Stimulated activated naive B cell treated with anti-CD40 and anti-IgM and Interleukin-4, amounts not matched to agents 10 μg/mL and 1 μg/mL and 100 μg/mL, for 72 hours (primary cell): ENCODE measurements around the gene PTPN21.
A peak's percentile ranks its signal among the peaks of the same experiment; 100 is the strongest.

Experiments
- ATAC-seq, 2 donors: fragments of 150-1000 bp; cut with Tn5 transposase; replicated peaks; 2 replicates each; pipeline ENCODE4 v1.10.0; 2021; ENCODE audit warnings: moderate library complexity in 1 of 2
- DNase-seq: peaks from one replicate; pipeline ENCODE4 v3.0.0; 2021
- H3K27ac Mint-ChIP-seq: one replicate; pipeline ENCODE4 v1.8.0; 2022; ENCODE audit warnings: mild to moderate bottlenecking, mixed read lengths
- H3K27me3 Mint-ChIP-seq, 2 donors: one replicate each; pipeline ENCODE4 v1.8.0; 2022; ENCODE audit warnings: mixed read lengths in 2 of 2
- H3K36me3 Mint-ChIP-seq, 2 donors: one replicate each; pipeline ENCODE4 v1.8.0; 2022; ENCODE audit warnings: mixed read lengths in 2 of 2, mild to moderate bottlenecking in 1 of 2
- H3K4me1 Mint-ChIP-seq, 2 donors: one replicate each; pipeline ENCODE4 v1.8.0; 2022; ENCODE audit warnings: mixed read lengths in 2 of 2, mild to moderate bottlenecking in 1 of 2
- H3K4me3 Mint-ChIP-seq, 2 donors: one replicate each; pipeline ENCODE4 v1.8.0; 2022; ENCODE audit warnings: mild to moderate bottlenecking in 2 of 2, mixed read lengths in 2 of 2, moderate library complexity in 1 of 2
- H3K9me3 Mint-ChIP-seq, 2 donors: one replicate each; pipeline ENCODE4 v1.8.0; 2022; ENCODE audit warnings: mixed read lengths in 2 of 2, mild to moderate bottlenecking in 1 of 2

PTPN21 gene

DNA sequence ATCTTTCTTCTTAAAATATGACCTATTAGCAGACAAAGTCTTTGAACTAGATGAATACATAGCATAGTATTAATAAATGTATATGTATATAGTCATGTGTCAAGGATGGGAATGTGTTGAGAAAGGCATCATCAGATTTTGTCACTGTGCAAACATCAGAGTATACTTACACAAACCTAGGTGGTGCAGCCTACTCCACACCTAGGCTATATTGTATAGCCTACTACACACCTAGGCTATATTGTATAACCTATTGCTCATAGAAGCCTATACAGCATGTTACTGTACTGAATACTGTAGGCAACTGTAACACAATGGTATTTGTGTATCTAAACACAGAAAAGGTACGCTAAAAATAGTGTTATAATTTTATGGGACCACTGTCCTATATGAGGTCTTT, 47.6 kb downstream of the PTPN21 start:
- Mint-ChIP-seq H3K4me1 (no peaks in the 10 kb centered on the region), H3K36me3 (no peaks in the 10 kb centered on the region), H3K9me3 (no peaks in the 10 kb centered on the region), H3K4me3 (no peak overlapping the region), H3K27ac (no peak overlapping the region), H3K27me3 (peaks cover 4 to 10% of the 10 kb centered on the region in 2 donors)
- ATAC-seq (no peak), DNase-seq (no peak)

DNA sequence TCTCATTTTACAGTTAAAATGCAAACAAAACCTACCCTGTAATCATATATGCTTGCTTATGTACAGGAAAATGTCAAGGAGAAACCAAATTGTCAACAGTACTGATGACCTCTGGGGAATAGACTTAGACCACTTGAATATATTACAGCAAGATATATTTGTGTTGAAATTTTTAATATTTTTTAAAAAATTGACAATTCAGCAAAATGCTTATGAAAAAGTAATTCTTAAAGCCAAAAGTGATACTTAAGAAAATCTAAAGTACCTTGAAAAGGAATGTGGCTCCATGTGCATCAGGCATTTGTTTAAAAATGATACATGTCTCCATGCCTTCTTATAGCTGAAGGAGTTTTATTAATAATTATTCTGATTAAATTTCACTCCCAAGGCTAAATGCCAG, 49.2 kb downstream of the PTPN21 start:
- peaks cover 4 to 10% of the 10 kb centered on the region in 2 donors for H3K27me3 Mint-ChIP-seq
- no peaks in the 10 kb centered on the region for H3K9me3 Mint-ChIP-seq
- no peaks in the 10 kb centered on the region for H3K36me3 Mint-ChIP-seq

DNA sequence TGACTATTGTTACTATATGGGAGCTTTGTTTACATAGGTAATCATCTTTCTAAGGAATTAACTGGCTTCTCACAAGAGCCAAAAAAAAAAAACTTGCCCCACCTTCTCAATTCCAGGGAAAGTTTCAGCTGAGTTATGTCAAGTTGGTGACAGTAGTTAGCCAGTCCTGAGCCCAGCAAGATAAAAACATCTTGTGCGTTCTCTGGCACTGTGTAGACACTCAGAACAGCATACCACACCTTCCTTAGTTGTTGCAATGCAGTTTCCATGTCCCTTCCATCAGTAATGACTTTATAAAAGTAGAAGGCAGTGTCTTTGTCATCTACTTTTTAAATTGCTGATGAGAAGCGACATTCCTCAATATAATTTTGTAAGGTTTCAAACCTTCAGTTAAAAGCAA, 50.2 kb downstream of the PTPN21 start:
- Mint-ChIP-seq H3K4me3 (no peak overlapping the region), H3K27ac (no peak overlapping the region), H3K36me3 (no peaks in the 10 kb centered on the region), H3K27me3 (peaks cover 4 to 9% of the 10 kb centered on the region in 2 donors), H3K9me3 (no peaks in the 10 kb centered on the region), H3K4me1 (no peaks in the 10 kb centered on the region)
- ATAC-seq (no peak), DNase-seq (no peak)

More for the DNA sequence above, 49.2 kb downstream of the PTPN21 start:
- DNase-seq, result no peak
- no peak overlapping the region for H3K27ac Mint-ChIP-seq
- H3K4me1 Mint-ChIP-seq, result no peaks in the 10 kb centered on the region
- no peak overlapping the region for H3K4me3 Mint-ChIP-seq
- ATAC-seq, result no peak

DNA sequence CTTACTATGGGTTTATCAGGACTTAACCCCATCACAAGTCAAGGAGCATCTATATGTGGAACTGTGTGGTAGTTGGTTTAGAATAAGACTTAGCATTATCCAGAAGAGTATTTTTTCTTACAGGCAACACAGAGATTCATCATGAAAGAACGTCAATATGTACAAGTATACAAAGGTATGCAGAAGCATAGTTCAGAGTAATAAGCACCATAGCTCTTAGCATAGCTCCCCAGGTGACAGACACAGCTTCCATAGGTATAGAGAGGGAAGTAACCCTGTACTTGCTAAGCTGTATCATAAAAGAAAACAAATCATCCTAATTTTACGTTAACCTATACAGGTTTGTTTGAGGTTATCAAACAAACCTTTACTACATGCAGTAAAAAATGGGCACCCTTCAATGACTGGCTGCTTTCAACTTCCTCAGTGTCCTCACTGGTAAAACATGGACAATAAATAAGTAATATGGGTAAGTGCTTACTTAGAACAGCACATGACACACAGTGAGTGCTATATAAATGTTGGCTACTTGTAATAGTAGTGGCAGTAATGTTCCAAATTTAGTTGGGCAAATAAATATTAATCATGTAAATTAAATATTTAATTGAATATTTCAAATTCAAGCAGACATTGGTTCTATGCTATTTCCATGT, 50.9 kb downstream of the PTPN21 start:
- H3K4me3 Mint-ChIP-seq, result no peak overlapping the region

DNA sequence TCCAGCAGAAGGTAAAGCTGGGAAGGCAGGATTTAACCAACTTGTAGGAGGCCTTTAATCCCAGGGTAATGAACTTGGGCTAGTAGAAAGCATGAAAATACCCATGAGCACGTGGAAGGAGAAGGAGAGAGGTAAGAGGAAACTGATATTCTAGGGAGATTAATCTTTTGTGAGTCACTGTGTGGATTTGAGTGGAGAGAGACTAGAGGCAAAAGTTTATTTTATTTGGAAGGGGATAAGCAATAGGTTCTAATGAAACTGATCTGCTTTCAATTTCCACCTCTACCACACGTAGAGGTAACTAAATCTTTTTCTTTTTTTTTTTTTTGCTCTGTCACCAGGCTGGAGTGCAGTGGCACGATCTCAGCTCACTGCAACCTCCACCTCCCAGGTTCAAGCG, 52.1 kb downstream of the PTPN21 start:
- no peaks in the 10 kb centered on the region for H3K4me1 Mint-ChIP-seq
- ATAC-seq (no peak), DNase-seq (no peak)
- H3K27me3 Mint-ChIP-seq, result peaks cover 9 to 13% of the 10 kb centered on the region in 2 donors
- H3K36me3 Mint-ChIP-seq, result no peaks in the 10 kb centered on the region
- H3K4me3 Mint-ChIP-seq, result no peak overlapping the region
- H3K9me3 Mint-ChIP-seq, result no peaks in the 10 kb centered on the region
- H3K27ac Mint-ChIP-seq, result no peak overlapping the region

More for the DNA sequence above, 50.9 kb downstream of the PTPN21 start:
- Mint-ChIP-seq H3K4me1 (no peaks in the 10 kb centered on the region), H3K27ac (no peak overlapping the region), H3K9me3 (no peaks in the 10 kb centered on the region), H3K27me3 (peaks cover 8 to 13% of the 10 kb centered on the region in 2 donors), H3K36me3 (no peaks in the 10 kb centered on the region)
- ATAC-seq (no peak), DNase-seq (no peak)

DNA sequence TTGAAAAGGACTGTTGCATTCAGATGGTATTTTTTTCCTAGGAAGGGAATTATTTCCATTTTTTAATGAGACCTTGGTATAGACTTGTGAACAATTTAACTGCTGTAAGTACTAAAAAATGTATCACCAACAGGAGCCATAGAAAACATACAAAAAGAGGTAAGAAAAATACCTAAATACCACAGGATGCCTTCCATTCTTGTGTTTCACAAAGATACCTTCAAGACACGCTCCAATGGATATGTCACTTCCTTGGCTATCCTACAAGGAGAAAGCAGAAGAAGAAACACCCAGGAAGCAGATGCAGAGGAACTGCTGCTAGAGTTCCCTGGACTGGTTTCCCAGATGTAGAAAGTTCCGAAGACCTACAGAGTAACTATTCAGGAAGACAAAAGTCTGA, 54.2 kb downstream of the PTPN21 start:
- Mint-ChIP-seq H3K4me1 (no peaks in the 10 kb centered on the region), H3K9me3 (no peaks in the 10 kb centered on the region), H3K27me3 (peaks cover 9 to 13% of the 10 kb centered on the region in 2 donors), H3K36me3 (no peaks in the 10 kb centered on the region), H3K4me3 (no peak overlapping the region), H3K27ac (no peak overlapping the region)
- DNase-seq, result no peak
- no peak for ATAC-seq

DNA sequence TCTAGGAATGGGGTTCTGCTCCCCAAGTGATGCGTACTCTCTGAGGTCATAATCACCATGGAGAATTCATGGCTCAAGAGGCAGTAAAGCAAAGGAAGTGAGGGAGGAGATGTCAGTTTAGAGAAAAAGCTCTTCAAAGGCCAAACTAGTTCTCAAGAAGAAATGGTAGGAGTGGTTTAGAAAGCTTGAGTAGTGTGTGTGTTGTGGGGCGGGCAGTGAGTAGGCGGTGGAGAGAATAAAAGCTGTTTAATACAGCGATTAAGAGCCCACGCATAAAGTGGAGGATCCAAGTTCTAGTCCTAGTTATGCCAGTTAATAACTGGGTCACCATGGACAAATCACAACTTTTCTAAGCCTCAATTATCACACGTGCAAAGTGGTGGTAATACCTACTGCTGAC, 55.6 kb downstream of the PTPN21 start:
- DNase-seq, result no peak
- H3K4me3 Mint-ChIP-seq, result no peak overlapping the region
- ATAC-seq, result no peak

DNA sequence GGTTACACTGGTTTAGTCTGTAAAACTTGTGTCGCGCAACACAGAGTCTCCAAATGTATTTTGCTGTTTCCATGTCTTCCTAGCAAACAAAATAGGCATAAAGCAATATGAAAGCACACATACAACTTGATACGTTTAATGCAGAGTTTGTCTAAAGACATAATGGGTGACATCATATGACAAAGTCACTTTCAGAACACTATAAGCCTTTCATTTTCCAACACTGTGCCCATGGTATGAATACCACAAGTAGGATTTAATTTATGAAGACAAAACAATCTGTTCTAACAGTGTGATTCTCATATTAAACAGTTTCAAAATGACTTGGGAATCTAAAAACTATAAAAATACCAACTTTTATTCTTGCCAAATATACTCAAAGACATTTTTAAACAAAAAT, 58.4 kb downstream of the PTPN21 start:
- no peaks in the 10 kb centered on the region for H3K9me3 Mint-ChIP-seq
- ATAC-seq, result no peak
- DNase-seq, result no peak
- H3K4me1 Mint-ChIP-seq, result peaks cover 3 to 10% of the 10 kb centered on the region in 2 donors
- H3K36me3 Mint-ChIP-seq, result no peaks in the 10 kb centered on the region
- peaks cover 4 to 17% of the 10 kb centered on the region in 2 donors for H3K27me3 Mint-ChIP-seq
- no peak overlapping the region for H3K27ac Mint-ChIP-seq
- H3K4me3 Mint-ChIP-seq, result no peak overlapping the region

More for the DNA sequence above, 55.6 kb downstream of the PTPN21 start:
- Mint-ChIP-seq H3K36me3 (no peaks in the 10 kb centered on the region), H3K27ac (no peak overlapping the region), H3K4me1 (no peaks in the 10 kb centered on the region), H3K27me3 (peaks cover 5 to 19% of the 10 kb centered on the region in 2 donors), H3K9me3 (no peaks in the 10 kb centered on the region)

DNA sequence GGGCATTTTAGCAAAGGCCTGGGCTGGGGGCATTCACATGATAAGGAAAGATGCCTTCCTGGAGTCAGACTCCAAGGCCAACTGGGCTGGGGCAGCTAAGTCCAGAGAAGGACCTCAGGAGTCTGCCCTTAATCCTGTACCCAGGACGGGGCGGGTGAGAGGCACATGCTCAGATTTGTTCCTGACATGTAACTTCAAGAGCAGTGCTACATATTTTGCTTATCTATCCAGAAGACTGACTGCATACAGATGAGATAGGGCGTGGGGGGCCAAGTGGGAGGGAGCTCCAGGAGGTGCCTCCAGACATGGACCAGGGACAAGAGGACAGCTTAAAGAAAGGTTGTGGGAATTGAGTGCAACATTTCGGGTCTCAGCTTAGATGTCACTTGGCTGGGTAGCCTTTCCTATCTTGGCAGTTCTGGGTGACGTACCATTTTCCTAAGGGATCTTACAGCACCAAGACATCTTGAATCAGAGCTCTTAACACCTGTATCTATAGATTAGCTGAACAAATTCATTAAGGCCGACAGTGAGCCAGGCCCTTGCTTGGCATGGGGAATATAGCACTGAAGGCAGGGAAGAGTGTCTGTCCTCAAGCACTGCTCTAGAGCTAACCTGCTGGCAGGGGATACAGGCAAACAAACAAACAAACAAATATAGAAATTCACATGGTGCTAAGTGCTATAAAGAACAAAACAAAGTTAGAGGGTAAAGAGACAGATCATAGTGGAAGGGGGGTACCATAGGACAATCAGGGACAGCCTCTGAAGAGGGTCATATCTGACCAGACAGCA, 61.2 kb downstream of the PTPN21 start:
- H3K4me1 Mint-ChIP-seq, result peaks cover 3 to 10% of the 10 kb centered on the region in 2 donors
- H3K27me3 Mint-ChIP-seq, result peaks cover 0 to 13% of the 10 kb centered on the region in 2 donors
- H3K9me3 Mint-ChIP-seq, result no peaks in the 10 kb centered on the region
- H3K36me3 Mint-ChIP-seq, result no peaks in the 10 kb centered on the region
- no peak for DNase-seq
- ATAC-seq, result no peak
- H3K27ac Mint-ChIP-seq, result no peak overlapping the region
- H3K4me3 Mint-ChIP-seq, result no peak overlapping the region

DNA sequence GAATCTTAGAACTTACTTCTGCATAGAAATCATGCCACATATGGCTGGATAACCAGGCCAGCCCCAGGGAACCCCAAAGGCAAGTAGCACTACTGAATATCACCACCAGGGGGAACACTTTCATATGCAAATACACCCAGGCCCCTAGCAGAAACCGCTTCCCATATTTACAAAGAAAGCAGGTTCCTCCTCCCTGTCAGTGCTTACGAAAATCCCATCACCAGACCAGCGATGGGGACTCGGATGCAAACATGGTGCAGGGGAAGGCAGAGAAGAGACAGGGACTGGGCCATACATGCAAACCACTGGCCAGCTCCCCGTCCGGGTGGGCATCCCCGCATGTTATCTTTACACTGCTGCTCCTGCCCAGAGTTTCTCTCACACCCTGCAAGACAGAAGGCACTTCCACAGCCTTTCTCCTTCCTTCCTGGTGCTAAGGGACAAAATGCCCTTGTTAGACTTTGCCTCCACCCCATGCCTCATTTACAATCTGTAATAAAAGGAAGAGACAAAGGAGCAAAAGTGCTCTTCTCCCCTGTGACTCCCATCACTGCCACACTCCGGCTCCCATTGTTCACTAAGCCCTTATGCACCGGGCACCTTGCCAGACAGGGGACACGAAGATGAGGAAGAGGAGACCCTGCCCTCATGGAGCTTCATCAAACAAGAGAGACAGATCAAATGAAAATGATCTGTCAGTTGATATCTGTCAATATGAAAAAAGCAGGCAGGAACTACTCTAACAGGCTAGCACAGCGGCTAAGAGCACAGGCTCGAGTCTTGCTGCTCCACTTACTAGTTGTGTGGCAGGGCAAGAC, 62.3 kb downstream of the PTPN21 start:
- ATAC-seq (peak; percentile 89 to 96), DNase-seq (peak; percentile 56)
- Mint-ChIP-seq H3K27ac (no peak overlapping the region), H3K9me3 (no peaks in the 10 kb centered on the region), H3K4me1 (peaks cover 3 to 10% of the 10 kb centered on the region in 2 donors), H3K27me3 (peaks cover 0 to 13% of the 10 kb centered on the region in 2 donors), H3K36me3 (no peaks in the 10 kb centered on the region), H3K4me3 (no peak overlapping the region)

DNA sequence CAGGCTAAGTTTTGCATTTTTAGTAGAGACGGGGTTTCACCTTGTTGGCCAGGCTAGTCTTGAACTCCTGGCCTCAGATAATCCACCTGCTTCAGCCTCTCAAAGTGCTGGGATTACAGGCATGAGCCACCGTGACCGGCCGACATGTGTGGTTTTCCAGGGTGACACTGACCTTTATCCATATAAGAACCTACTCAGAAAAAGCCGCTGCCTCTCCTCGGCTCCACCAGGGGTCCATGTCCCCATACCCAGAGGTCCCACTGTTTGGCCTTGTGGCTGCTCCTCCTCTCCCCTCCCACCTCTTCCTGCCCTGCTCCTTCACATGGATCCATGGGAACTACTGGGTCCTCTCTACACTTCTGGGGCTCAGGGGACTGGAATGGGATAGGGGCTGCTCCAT, 64.6 kb downstream of the PTPN21 start:
- no peak overlapping the region for H3K4me3 Mint-ChIP-seq
- H3K9me3 Mint-ChIP-seq, result no peaks in the 10 kb centered on the region
- ATAC-seq (no peak), DNase-seq (no peak)
- no peaks in the 10 kb centered on the region for H3K36me3 Mint-ChIP-seq
- peaks cover 3 to 10% of the 10 kb centered on the region in 2 donors for H3K4me1 Mint-ChIP-seq
- no peak overlapping the region for H3K27ac Mint-ChIP-seq
- H3K27me3 Mint-ChIP-seq, result peaks cover 0 to 8% of the 10 kb centered on the region in 2 donors

DNA sequence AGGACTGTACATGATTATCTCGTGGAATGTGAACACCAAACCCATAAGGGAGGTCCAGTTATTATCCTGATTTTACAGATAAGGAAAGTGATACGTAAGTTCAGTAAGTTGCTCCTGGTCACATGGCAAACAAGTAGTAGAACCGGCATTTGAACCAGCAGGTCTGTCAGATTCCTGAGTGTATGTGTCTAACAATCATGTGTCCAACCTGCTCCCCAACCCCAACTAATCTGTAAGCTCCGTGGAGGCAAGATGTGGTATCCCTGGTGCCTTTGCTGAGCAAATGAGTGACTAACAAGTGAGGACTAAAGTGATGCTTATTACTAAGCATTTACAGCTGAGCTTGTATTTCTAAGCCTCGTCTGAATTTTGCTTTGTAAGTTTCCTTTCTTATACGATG, 65.9 kb downstream of the PTPN21 start:
- H3K27me3 Mint-ChIP-seq, result peaks cover 0 to 4% of the 10 kb centered on the region in 2 donors
- peaks cover 3 to 10% of the 10 kb centered on the region in 2 donors for H3K4me1 Mint-ChIP-seq
- no peaks in the 10 kb centered on the region for H3K36me3 Mint-ChIP-seq
- H3K4me3 Mint-ChIP-seq, result no peak overlapping the region
- ATAC-seq (no peak), DNase-seq (no peak)
- no peak overlapping the region for H3K27ac Mint-ChIP-seq
- no peaks in the 10 kb centered on the region for H3K9me3 Mint-ChIP-seq

DNA sequence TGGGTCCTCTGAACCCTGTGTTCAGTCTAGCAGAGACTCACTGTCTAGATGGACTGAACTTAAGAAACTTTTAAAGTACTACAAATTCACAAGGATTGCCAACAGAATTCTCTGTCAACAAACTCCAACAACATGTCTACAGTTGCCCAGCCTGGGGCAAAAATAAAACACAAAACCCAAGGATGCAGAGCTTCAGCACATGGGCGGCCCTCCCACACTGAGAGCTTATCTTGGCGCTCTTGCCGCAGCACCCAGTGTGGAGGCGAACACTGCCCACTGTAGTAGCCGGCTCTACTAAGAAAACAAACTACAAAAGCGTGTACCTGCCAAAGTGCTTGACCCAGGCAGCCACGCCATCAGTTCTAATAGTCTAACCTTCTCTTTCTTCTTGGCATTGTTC, 66.7 kb downstream of the PTPN21 start:
- peaks cover 0 to 6% of the 10 kb centered on the region in 2 donors for H3K27me3 Mint-ChIP-seq
- H3K4me3 Mint-ChIP-seq, result no peak overlapping the region
- no peaks in the 10 kb centered on the region for H3K9me3 Mint-ChIP-seq
- peaks cover 3 to 10% of the 10 kb centered on the region in 2 donors for H3K4me1 Mint-ChIP-seq
- no peaks in the 10 kb centered on the region for H3K36me3 Mint-ChIP-seq
- ATAC-seq, result no peak
- H3K27ac Mint-ChIP-seq, result no peak overlapping the region
- no peak for DNase-seq

DNA sequence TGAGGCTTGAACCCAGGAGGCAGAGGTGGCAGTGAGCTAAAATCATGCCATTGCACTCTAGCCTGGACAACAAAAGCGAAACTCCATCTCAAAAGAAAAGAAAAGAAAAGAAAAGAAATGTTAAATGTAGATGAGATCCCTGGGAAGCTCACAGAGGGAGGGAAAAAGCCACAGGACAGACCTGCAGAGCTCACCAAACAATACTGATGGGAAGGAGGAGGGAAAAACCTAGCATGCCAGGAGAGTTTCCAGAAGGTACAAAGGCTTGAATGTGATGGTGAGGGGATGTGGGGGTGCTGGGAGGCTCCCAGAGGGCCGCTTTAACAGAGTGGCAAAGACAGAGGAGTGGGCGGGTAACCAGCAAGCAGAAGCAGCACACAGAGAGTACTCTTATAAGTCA, 72.3 kb downstream of the PTPN21 start:
- Mint-ChIP-seq H3K4me3 (no peak overlapping the region), H3K36me3 (no peaks in the 10 kb centered on the region), H3K27ac (no peak overlapping the region), H3K9me3 (peaks cover 0 to 2% of the 10 kb centered on the region in 2 donors), H3K27me3 (peaks cover 11 to 20% of the 10 kb centered on the region in 2 donors), H3K4me1 (no peaks in the 10 kb centered on the region)
- ATAC-seq, result no peak
- DNase-seq, result no peak
